Eye (tissue), 1 donor: ENCODE measurements around the gene ZBED2.
"Not testable (repeated sequence)": the region's sequence is repeated elsewhere in the genome, so short reads cannot be mapped to it uniquely, and the experiment has no call there.

ENCODE experiments used
- DNase-seq: peaks from one replicate; pipeline ENCODE4 v3.0.0-alpha.2; 2015

ZBED2 gene

GRCh38 chr3:111570404-111571030 is 24.6 kb downstream of the ZBED2 start:
- DNase-seq = no peak

- no peak for DNase-seq
Measured at GRCh38 chr3:111568911-111569310, 26.2 kb downstream of the ZBED2 start.

DNA sequence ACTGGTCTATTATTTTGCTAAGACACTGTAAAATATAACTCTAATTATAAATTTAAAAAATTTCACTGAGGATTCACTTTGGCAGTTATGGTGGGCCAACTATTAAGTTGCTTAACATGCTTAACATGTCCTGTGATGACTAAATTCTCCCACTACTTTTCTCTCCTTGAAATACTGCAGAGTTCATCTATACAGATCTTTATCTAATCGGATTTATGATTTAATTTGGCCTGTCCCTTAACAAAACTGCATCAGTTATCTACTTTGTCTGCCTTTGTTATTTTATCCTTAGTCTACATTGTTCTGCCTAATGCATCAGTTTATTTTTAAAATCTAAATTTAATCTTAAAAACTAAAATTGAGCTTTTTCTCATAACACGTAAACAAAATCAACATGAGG is 26.8 kb downstream of the ZBED2 start:
- DNase-seq = no peak

GRCh38 chr3:111566844-111567243 is 28.3 kb downstream of the ZBED2 start:
- no peak for DNase-seq

- DNase-seq = not testable (repeated sequence)
Measured at GRCh38 chr3:111561902-111562301, 33.2 kb downstream of the ZBED2 start.

DNA sequence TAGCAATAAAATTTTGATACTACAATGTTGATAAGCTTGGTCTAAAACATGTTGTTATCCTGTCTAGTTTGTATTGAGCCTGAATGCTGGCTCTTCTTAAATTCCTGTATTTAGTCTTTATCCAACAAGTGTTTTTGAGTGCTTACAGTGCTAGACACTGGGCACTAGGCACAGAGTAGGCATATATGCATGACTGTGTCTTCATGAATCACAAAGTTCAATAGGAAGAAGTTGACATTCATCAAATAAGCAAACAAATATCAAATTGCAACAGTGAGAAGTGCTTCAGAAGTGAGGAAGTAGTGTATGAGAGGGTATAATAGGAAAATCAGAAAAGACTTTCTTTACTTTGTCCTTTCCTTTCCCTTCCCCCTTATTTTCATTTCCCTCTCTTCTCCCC is 46.4 kb downstream of the ZBED2 start:
- no peak for DNase-seq

DNA sequence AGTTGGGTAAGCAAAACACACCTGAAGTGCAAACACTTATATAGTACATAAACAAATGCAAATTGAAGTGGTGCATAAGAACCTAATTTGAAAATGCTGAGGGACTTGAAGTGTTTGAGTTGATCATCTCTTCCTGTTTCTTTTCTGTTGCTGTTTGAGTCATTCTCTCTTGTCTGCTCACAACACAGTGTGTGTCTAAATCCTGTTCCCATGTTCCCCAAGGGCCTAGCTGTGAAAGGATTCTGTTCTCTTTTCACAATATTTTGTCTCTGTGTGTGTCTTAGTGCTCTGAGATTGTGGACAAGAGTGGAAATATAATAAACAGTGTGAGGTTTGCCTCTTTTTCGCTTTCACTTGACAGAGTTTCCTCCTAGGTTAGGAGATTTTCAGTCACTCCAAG is 47.1 kb downstream of the ZBED2 start:
- no peak for DNase-seq

DNA sequence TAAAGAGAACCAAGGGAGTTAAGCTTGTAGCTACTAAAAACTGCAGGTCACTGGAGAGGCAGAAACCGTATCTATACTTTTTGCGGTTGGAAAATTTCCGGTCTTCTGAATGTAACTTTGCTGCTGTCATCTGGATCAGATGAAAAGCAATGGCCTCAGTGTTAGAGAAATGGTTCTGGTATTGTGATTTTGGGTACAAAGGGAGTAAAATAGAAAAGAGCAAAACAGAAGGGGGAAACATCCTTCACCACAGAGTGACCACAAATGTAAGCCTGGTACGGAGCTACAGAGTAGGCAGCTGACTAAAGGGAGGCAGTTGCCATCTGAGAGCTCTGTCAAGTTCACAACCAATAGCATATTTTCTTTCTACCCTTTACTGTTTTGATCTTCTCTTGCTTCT is 47.5 kb downstream of the ZBED2 start:
- DNase-seq = no peak

- DNase-seq = no peak
Measured at GRCh38 chr3:111545349-111545748, 49.8 kb downstream of the ZBED2 start.
